ENCODE results near the gene TBC1D9.

The TBC1D9 gene

GRCh38 chr4:140641105-140641555, 115.1 kb downstream of the TBC1D9 start:
- Histone ChIP-seq H3K79me2 (ENCODE audit: low read length) (no peaks in the 10 kb centered on the region), H3K4me1 (ENCODE audit: low read length) (peaks cover 12% of the 10 kb centered on the region), H3K27ac (ENCODE audit: low read length) (no peak overlapping the region), H3K9ac (ENCODE audit: low read length) (no peak overlapping the region), H3K4me2 (ENCODE audit: low read length) (no peak overlapping the region), H3K27me3 (ENCODE audit: low read depth, low read length) (peaks cover 5% of the 10 kb centered on the region; the same call in 1 of the 2 replicates), H3K4me3 (ENCODE audit: low read length) (no peak overlapping the region), H2AFZ (ENCODE audit: low read depth, low read length) (no peak overlapping the region), H4K20me1 (ENCODE audit: insufficient read depth, low read length) (no peaks in the 10 kb centered on the region), H3K36me3 (replicated peaks; ENCODE audit: low read depth, low read length) (no peaks in the 10 kb centered on the region), H3K9me3 (ENCODE audit: insufficient read depth, low read length) (no peaks in the 10 kb centered on the region)
- TF ChIP-seq, protein P1, sequence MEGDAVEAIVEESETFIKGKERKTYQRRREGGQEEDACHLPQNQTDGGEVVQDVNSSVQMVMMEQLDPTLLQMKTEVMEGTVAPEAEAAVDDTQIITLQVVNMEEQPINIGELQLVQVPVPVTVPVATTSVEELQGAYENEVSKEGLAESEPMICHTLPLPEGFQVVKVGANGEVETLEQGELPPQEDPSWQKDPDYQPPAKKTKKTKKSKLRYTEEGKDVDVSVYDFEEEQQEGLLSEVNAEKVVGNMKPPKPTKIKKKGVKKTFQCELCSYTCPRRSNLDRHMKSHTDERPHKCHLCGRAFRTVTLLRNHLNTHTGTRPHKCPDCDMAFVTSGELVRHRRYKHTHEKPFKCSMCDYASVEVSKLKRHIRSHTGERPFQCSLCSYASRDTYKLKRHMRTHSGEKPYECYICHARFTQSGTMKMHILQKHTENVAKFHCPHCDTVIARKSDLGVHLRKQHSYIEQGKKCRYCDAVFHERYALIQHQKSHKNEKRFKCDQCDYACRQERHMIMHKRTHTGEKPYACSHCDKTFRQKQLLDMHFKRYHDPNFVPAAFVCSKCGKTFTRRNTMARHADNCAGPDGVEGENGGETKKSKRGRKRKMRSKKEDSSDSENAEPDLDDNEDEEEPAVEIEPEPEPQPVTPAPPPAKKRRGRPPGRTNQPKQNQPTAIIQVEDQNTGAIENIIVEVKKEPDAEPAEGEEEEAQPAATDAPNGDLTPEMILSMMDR (IDR thresholded peaks at IDR 0.05; ENCODE audit: low read depth, low read length) = no peak
- no peak for TF ChIP-seq EZH2phosphoT487 (IDR thresholded peaks at IDR 0.05; ENCODE audit: low read depth)

DNA sequence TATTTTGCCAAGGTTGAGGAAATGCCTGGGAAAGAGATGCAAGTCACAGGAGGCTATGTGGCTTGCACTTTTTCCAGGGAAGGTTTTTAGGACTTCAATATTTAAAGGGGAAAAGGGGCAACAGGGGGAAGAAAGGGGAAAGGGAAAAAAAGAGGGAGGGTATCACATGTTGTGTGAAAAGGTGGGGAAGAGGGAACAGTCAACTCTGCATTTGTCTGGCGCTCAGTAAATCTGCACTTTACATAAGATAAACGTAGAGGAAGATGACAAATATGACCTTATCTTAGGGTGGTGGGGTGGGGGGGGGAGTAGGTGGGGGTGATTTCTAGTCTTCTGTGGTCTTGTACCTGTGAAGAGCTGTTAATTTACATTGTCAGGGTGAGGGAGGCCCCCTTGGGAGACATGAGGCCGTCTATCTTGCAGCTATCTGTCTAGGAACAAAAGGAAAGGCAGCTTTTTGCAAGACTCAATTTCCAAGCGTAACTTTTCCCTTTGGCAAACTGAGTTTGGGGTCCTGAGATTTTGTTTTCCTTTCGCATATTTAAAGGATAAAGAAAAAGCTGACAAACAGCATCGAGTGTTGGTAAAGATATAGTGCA, 115.9 kb downstream of the TBC1D9 start:
- Histone ChIP-seq H3K4me1 (ENCODE audit: low read length) (peaks cover 12% of the 10 kb centered on the region), H4K20me1 (ENCODE audit: insufficient read depth, low read length) (no peaks in the 10 kb centered on the region), H3K9me3 (ENCODE audit: insufficient read depth, low read length) (no peaks in the 10 kb centered on the region), H3K4me2 (ENCODE audit: low read length) (no peak overlapping the region), H3K79me2 (ENCODE audit: low read length) (no peaks in the 10 kb centered on the region), H3K9ac (ENCODE audit: low read length) (no peak overlapping the region), H3K27me3 (ENCODE audit: low read depth, low read length) (peaks cover 5% of the 10 kb centered on the region; the same call in 1 of the 2 replicates), H3K27ac (ENCODE audit: low read length) (no peak overlapping the region), H2AFZ (ENCODE audit: low read depth, low read length) (no peak overlapping the region), H3K36me3 (replicated peaks; ENCODE audit: low read depth, low read length) (no peaks in the 10 kb centered on the region), H3K4me3 (ENCODE audit: low read length) (no peak overlapping the region)
- TF ChIP-seq EZH2phosphoT487 (IDR thresholded peaks at IDR 0.05; ENCODE audit: low read depth) = no peak
- TF ChIP-seq, protein P1 (IDR thresholded peaks at IDR 0.05; ENCODE audit: low read depth, low read length) = no peak

DNA sequence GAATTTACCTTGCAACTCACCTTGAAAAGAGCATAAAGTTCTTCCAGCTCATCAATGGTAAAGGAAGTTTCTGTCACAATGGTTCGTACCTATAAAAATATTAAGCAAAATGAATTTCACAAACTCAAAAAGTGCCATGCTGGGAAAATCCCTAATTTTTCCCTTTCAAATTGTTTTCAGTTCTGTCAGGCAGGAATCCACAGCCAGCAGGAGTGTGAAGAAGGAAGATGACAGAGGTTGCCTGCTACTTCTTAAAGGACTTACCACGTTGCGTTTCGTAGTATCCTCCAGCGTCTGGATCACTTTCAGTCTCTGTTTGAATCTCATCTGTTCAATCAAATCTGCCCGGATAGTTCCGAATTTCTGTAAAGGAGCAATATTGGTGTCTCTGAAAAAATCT, 117.1 kb downstream of the TBC1D9 start:
- H3K9ac ChIP-seq (ENCODE audit: low read length) = no peak overlapping the region
- no peaks in the 10 kb centered on the region for H3K36me3 ChIP-seq (replicated peaks; ENCODE audit: low read depth, low read length)
- peak overlapping the region; percentile 21; the same call in 1 of the 2 replicates for H3K4me3 ChIP-seq (ENCODE audit: low read length)
- TF ChIP-seq EZH2phosphoT487 (IDR thresholded peaks at IDR 0.05; ENCODE audit: low read depth) = no peak
- TF ChIP-seq, protein P1 (IDR thresholded peaks at IDR 0.05; ENCODE audit: low read depth, low read length) = no peak
- H3K9me3 ChIP-seq (ENCODE audit: insufficient read depth, low read length) = no peaks in the 10 kb centered on the region
- H3K4me1 ChIP-seq (ENCODE audit: low read length) = peaks cover 12% of the 10 kb centered on the region
- H3K27me3 ChIP-seq (ENCODE audit: low read depth, low read length) = peaks cover 5% of the 10 kb centered on the region; the same call in 1 of the 2 replicates
- H4K20me1 ChIP-seq (ENCODE audit: insufficient read depth, low read length) = no peaks in the 10 kb centered on the region
- peak overlapping the region; percentile 50 for H3K4me2 ChIP-seq (ENCODE audit: low read length)
- no peak overlapping the region for H3K27ac ChIP-seq (ENCODE audit: low read length)
- no peaks in the 10 kb centered on the region for H3K79me2 ChIP-seq (ENCODE audit: low read length)
- H2AFZ ChIP-seq (ENCODE audit: low read depth, low read length) = no peak overlapping the region

DNA sequence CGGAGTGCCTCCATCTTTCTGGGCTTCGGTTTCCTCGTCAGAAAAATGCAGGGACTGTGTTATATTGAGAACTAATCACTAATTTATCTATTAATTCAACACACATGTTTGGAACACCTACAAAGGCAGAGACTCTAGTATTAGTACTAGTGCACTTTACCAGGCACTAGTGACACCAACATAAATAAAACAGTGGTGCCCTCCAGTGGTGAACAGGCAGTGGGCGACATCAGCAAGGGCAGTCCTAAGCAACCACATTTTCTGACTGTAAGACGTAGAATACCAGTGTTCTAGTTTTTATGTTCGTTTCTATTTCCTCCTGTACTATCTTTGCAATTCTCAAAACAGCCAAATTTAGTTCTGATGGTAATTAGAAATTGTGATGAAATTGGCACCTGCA, 118.3 kb downstream of the TBC1D9 start:
- Histone ChIP-seq H3K9me3 (ENCODE audit: insufficient read depth, low read length) (no peaks in the 10 kb centered on the region), H3K4me2 (ENCODE audit: low read length) (no peak overlapping the region), H4K20me1 (ENCODE audit: insufficient read depth, low read length) (no peaks in the 10 kb centered on the region), H3K4me3 (ENCODE audit: low read length) (no peak overlapping the region), H3K79me2 (ENCODE audit: low read length) (no peaks in the 10 kb centered on the region), H3K9ac (ENCODE audit: low read length) (no peak overlapping the region), H3K4me1 (ENCODE audit: low read length) (peaks cover 12% of the 10 kb centered on the region), H3K27ac (ENCODE audit: low read length) (no peak overlapping the region), H2AFZ (ENCODE audit: low read depth, low read length) (no peak overlapping the region), H3K27me3 (ENCODE audit: low read depth, low read length) (peaks cover 5% of the 10 kb centered on the region; the same call in 1 of the 2 replicates), H3K36me3 (replicated peaks; ENCODE audit: low read depth, low read length) (no peaks in the 10 kb centered on the region)
- TF ChIP-seq, protein P1 (IDR thresholded peaks at IDR 0.05; ENCODE audit: low read depth, low read length) = peak; percentile 97
- no peak for TF ChIP-seq EZH2phosphoT487 (IDR thresholded peaks at IDR 0.05; ENCODE audit: low read depth)

Measured in OCI-LY3 (cell line).